ENCODE data around the gene ERICH6B. TPM values are rescaled to one million over a fixed set of nuclear protein-coding genes. Genes with fewer than 3 reads are reported as not detected.

ERICH6B gene
- total RNA-seq, 1 experiment from 2014 or later: not detected

- no peaks in the 10 kb centered on the region for H3K9me3 Mint-ChIP-seq (ENCODE audit: low read depth, unreplicated experiment)
- H3K4me1 Mint-ChIP-seq (ENCODE audit: low read depth, unreplicated experiment): no peaks in the 10 kb centered on the region
- BruUV-seq (replicated peaks): no TSS peak
- CTCF ChIA-PET: no interaction called here
- TF ChIP-seq, protein P1, sequence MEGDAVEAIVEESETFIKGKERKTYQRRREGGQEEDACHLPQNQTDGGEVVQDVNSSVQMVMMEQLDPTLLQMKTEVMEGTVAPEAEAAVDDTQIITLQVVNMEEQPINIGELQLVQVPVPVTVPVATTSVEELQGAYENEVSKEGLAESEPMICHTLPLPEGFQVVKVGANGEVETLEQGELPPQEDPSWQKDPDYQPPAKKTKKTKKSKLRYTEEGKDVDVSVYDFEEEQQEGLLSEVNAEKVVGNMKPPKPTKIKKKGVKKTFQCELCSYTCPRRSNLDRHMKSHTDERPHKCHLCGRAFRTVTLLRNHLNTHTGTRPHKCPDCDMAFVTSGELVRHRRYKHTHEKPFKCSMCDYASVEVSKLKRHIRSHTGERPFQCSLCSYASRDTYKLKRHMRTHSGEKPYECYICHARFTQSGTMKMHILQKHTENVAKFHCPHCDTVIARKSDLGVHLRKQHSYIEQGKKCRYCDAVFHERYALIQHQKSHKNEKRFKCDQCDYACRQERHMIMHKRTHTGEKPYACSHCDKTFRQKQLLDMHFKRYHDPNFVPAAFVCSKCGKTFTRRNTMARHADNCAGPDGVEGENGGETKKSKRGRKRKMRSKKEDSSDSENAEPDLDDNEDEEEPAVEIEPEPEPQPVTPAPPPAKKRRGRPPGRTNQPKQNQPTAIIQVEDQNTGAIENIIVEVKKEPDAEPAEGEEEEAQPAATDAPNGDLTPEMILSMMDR (IDR thresholded peaks at IDR 0.05; ENCODE audit: unreplicated experiment): no peak
- no peak for DNase-seq
- H3K4me3 Mint-ChIP-seq (ENCODE audit: low read depth, unreplicated experiment): no peak overlapping the region
- no peaks in the 10 kb centered on the region for H3K36me3 Mint-ChIP-seq (ENCODE audit: insufficient read depth, unreplicated experiment)
- intact Hi-C loops (cut with micrococcal nuclease; ENCODE audit: unreplicated experiment): no loop called here
- peaks cover 89% of the 10 kb centered on the region for H3K27me3 Mint-ChIP-seq (ENCODE audit: unreplicated experiment)
- no peak overlapping the region for H3K27ac Mint-ChIP-seq (ENCODE audit: unreplicated experiment)
Observed at GRCh38 chr13:45604892-45605291, 10.6 kb downstream of the ERICH6B start.

- Mint-ChIP-seq H3K27ac (ENCODE audit: unreplicated experiment) (no peak overlapping the region), H3K4me3 (ENCODE audit: low read depth, unreplicated experiment) (no peak overlapping the region), H3K9me3 (ENCODE audit: low read depth, unreplicated experiment) (no peaks in the 10 kb centered on the region), H3K36me3 (ENCODE audit: insufficient read depth, unreplicated experiment) (no peaks in the 10 kb centered on the region), H3K4me1 (ENCODE audit: low read depth, unreplicated experiment) (no peaks in the 10 kb centered on the region), H3K27me3 (ENCODE audit: unreplicated experiment) (peaks cover 89% of the 10 kb centered on the region)
- TF ChIP-seq, protein P1 (IDR thresholded peaks at IDR 0.05; ENCODE audit: unreplicated experiment): no peak
- intact Hi-C loops (cut with micrococcal nuclease; ENCODE audit: unreplicated experiment): no loop called here
- BruUV-seq (replicated peaks): no TSS peak
- CTCF ChIA-PET: no interaction called here
- DNase-seq: no peak
Observed at GRCh38 chr13:45603338-45603737, 12.2 kb downstream of the ERICH6B start.

- Mint-ChIP-seq H3K9me3 (ENCODE audit: low read depth, unreplicated experiment) (no peaks in the 10 kb centered on the region), H3K36me3 (ENCODE audit: insufficient read depth, unreplicated experiment) (no peaks in the 10 kb centered on the region), H3K27me3 (ENCODE audit: unreplicated experiment) (peaks cover 89% of the 10 kb centered on the region), H3K27ac (ENCODE audit: unreplicated experiment) (no peak overlapping the region), H3K4me3 (ENCODE audit: low read depth, unreplicated experiment) (no peak overlapping the region), H3K4me1 (ENCODE audit: low read depth, unreplicated experiment) (no peaks in the 10 kb centered on the region)
- intact Hi-C loops (cut with micrococcal nuclease; ENCODE audit: unreplicated experiment): no loop called here
- TF ChIP-seq, protein P1 (IDR thresholded peaks at IDR 0.05; ENCODE audit: unreplicated experiment): no peak
- no TSS peak for BruUV-seq (replicated peaks)
- DNase-seq: no peak
- CTCF ChIA-PET: interaction anchor here (0.6 kb wide), 1 partner anchor 277 kb away, joined by 3 read pairs; no protein-coding TSS in a partner anchor
Observed at GRCh38 chr13:45602183-45603170, 13.1 kb downstream of the ERICH6B start.

GRCh38 chr13:45601680-45602079, 13.9 kb downstream of the ERICH6B start:
- CTCF ChIA-PET: interaction anchor here (0.6 kb wide), 1 partner anchor 276 kb away, joined by 3 read pairs; no protein-coding TSS in a partner anchor
- Mint-ChIP-seq H3K9me3 (ENCODE audit: low read depth, unreplicated experiment) (no peaks in the 10 kb centered on the region), H3K27me3 (ENCODE audit: unreplicated experiment) (peaks cover 92% of the 10 kb centered on the region), H3K4me3 (ENCODE audit: low read depth, unreplicated experiment) (no peak overlapping the region), H3K27ac (ENCODE audit: unreplicated experiment) (no peak overlapping the region), H3K4me1 (ENCODE audit: low read depth, unreplicated experiment) (no peaks in the 10 kb centered on the region), H3K36me3 (ENCODE audit: insufficient read depth, unreplicated experiment) (no peaks in the 10 kb centered on the region)
- intact Hi-C loops (cut with micrococcal nuclease; ENCODE audit: unreplicated experiment): no loop called here
- BruUV-seq (replicated peaks): no TSS peak
- TF ChIP-seq, protein P1 (IDR thresholded peaks at IDR 0.05; ENCODE audit: unreplicated experiment): no peak
- no peak for DNase-seq

All from Calu3 (cell line).